ENCODE results near the gene CD200R1L.
A peak's percentile ranks its signal among the peaks of the same experiment; 100 is the strongest.

The CD200R1L gene

GRCh38 chr3:112806903-112807302 is 39.8 kb downstream of the CD200R1L start:
- no peaks in the 10 kb centered on the region for H3K36me3 ChIP-seq (ENCODE audit: low read depth)
- no peaks in the 10 kb centered on the region for H3K27me3 ChIP-seq (ENCODE audit: insufficient read depth, poor library complexity, severe bottlenecking)
- H3K4me1 ChIP-seq (ENCODE audit: insufficient read depth, poor library complexity, severe bottlenecking): peaks cover 12% of the 10 kb centered on the region
- H3K27ac ChIP-seq (ENCODE audit: poor library complexity, severe bottlenecking): no peak overlapping the region
- no peaks in the 10 kb centered on the region for H3K9me3 ChIP-seq (ENCODE audit: severe bottlenecking)
- DNase-seq (ENCODE audit: low spot score) (no peak), ATAC-seq (ENCODE audit: low read depth) (no peak)
- TF ChIP-seq CTCF (IDR thresholded peaks at IDR 0.05; ENCODE audit: poor library complexity, severe bottlenecking): no peak
- no peak overlapping the region for H3K4me3 ChIP-seq (ENCODE audit: severe bottlenecking)

GRCh38 chr3:112805126-112805525 is 41.5 kb downstream of the CD200R1L start:
- Histone ChIP-seq H3K27me3 (ENCODE audit: insufficient read depth, poor library complexity, severe bottlenecking) (no peaks in the 10 kb centered on the region), H3K27ac (ENCODE audit: poor library complexity, severe bottlenecking) (no peak overlapping the region), H3K9me3 (ENCODE audit: severe bottlenecking) (no peaks in the 10 kb centered on the region), H3K36me3 (ENCODE audit: low read depth) (no peaks in the 10 kb centered on the region), H3K4me3 (ENCODE audit: severe bottlenecking) (no peak overlapping the region), H3K4me1 (ENCODE audit: insufficient read depth, poor library complexity, severe bottlenecking) (peaks cover 28% of the 10 kb centered on the region)
- TF ChIP-seq CTCF (IDR thresholded peaks at IDR 0.05; ENCODE audit: poor library complexity, severe bottlenecking): no peak
- no peak for DNase-seq (ENCODE audit: low spot score)
- no peak for ATAC-seq (ENCODE audit: low read depth)

- Histone ChIP-seq H3K4me3 (ENCODE audit: severe bottlenecking) (no peak overlapping the region), H3K4me1 (ENCODE audit: insufficient read depth, poor library complexity, severe bottlenecking) (peaks cover 34% of the 10 kb centered on the region), H3K27me3 (ENCODE audit: insufficient read depth, poor library complexity, severe bottlenecking) (no peaks in the 10 kb centered on the region), H3K27ac (ENCODE audit: poor library complexity, severe bottlenecking) (no peak overlapping the region), H3K36me3 (ENCODE audit: low read depth) (no peaks in the 10 kb centered on the region), H3K9me3 (ENCODE audit: severe bottlenecking) (no peaks in the 10 kb centered on the region)
- ATAC-seq (ENCODE audit: low read depth): no peak
- TF ChIP-seq CTCF (IDR thresholded peaks at IDR 0.05; ENCODE audit: poor library complexity, severe bottlenecking): no peak
- no peak for DNase-seq (ENCODE audit: low spot score)
These were observed 42.6 kb downstream of the CD200R1L start for GRCh38 chr3:112804021-112804420.

- Histone ChIP-seq H3K27me3 (ENCODE audit: insufficient read depth, poor library complexity, severe bottlenecking) (no peaks in the 10 kb centered on the region), H3K36me3 (ENCODE audit: low read depth) (no peaks in the 10 kb centered on the region), H3K4me1 (ENCODE audit: insufficient read depth, poor library complexity, severe bottlenecking) (peaks cover 34% of the 10 kb centered on the region), H3K27ac (ENCODE audit: poor library complexity, severe bottlenecking) (no peak overlapping the region), H3K4me3 (ENCODE audit: severe bottlenecking) (no peak overlapping the region), H3K9me3 (ENCODE audit: severe bottlenecking) (no peaks in the 10 kb centered on the region)
- TF ChIP-seq CTCF (IDR thresholded peaks at IDR 0.05; ENCODE audit: poor library complexity, severe bottlenecking): no peak
- DNase-seq (ENCODE audit: low spot score) (no peak), ATAC-seq (ENCODE audit: low read depth) (no peak)
These were observed 43.2 kb downstream of the CD200R1L start for GRCh38 chr3:112803467-112803866.

GRCh38 chr3:112802338-112802737 is 44.3 kb downstream of the CD200R1L start:
- H3K27me3 ChIP-seq (ENCODE audit: insufficient read depth, poor library complexity, severe bottlenecking): no peaks in the 10 kb centered on the region
- no peak for TF ChIP-seq CTCF (IDR thresholded peaks at IDR 0.05; ENCODE audit: poor library complexity, severe bottlenecking)
- peak overlapping the region; percentile 53 for H3K27ac ChIP-seq (ENCODE audit: poor library complexity, severe bottlenecking)
- no peak overlapping the region for H3K4me3 ChIP-seq (ENCODE audit: severe bottlenecking)
- H3K9me3 ChIP-seq (ENCODE audit: severe bottlenecking): no peaks in the 10 kb centered on the region
- no peaks in the 10 kb centered on the region for H3K36me3 ChIP-seq (ENCODE audit: low read depth)
- ATAC-seq (ENCODE audit: low read depth) (no peak), DNase-seq (ENCODE audit: low spot score) (no peak)
- peaks cover 34% of the 10 kb centered on the region for H3K4me1 ChIP-seq (ENCODE audit: insufficient read depth, poor library complexity, severe bottlenecking)
